ENCODE measurements around the gene ARSK. TPM values are rescaled to one million over a fixed set of nuclear protein-coding genes. Genes with fewer than 3 reads are reported as not detected.

Gene ARSK
- total RNA-seq, 2 experiments from 2014 or later, result 4.5 to 4.6 TPM

Other genes with a start within 250 kb of the ARSK start
- gene FAM81B, start 163.7 kb upstream of the ARSK start, total RNA-seq, result not detected
- gene SKIC3, start 124 bp upstream of the ARSK start, total RNA-seq, result 10 to 100 TPM; 74.7 to 78.1 TPM
- under 1 TPM; 0.50 to 0.82 TPM for gene GPR150, start 65.0 kb downstream of the ARSK start, total RNA-seq
- gene RFESD, start 91.7 kb downstream of the ARSK start, total RNA-seq, result 1 to 10 TPM; 6.9 to 8.8 TPM
- not detected for gene SPATA9, start 127.9 kb downstream of the ARSK start, total RNA-seq
- gene RHOBTB3, start 176.2 kb downstream of the ARSK start, total RNA-seq, result under 1 TPM; 0.75 to 0.97 TPM

Measured in activated CD4-positive, alpha-beta memory T cell treated with anti-CD3 and anti-CD28 coated beads for 36 hours (primary cell).